Measurements from ENCODE around the gene NGFR.

GRCh38 chr17:49547566-49547965 is 52.5 kb downstream of the NGFR start:
- no peak for TF ChIP-seq NR1H2 (CRISPR knock-in tag; IDR thresholded peaks at IDR 0.05)
- TF ChIP-seq CTCF (IDR thresholded peaks at IDR 0.05), result no peak
- no peak for TF ChIP-seq CREB1 (CRISPR knock-in tag; IDR thresholded peaks at IDR 0.05)

Data from WTC11 (cell line).